HPDE6-E6E7 (cell line): ENCODE results near the gene CERS2.

ENCODE experiments used
- DNase-seq: peaks from one replicate; pipeline ENCODE4 v3.0.0; 2011; ENCODE audit warnings: missing footprints; ENCODE audit errors: extremely low spot score

The CERS2 gene

GRCh38 chr1:150997949-150998348 is 23.3 kb upstream of the CERS2 start:
- DNase-seq = no peak

GRCh38 chr1:150997126-150997872 is 22.7 kb upstream of the CERS2 start:
- no peak for DNase-seq

DNA sequence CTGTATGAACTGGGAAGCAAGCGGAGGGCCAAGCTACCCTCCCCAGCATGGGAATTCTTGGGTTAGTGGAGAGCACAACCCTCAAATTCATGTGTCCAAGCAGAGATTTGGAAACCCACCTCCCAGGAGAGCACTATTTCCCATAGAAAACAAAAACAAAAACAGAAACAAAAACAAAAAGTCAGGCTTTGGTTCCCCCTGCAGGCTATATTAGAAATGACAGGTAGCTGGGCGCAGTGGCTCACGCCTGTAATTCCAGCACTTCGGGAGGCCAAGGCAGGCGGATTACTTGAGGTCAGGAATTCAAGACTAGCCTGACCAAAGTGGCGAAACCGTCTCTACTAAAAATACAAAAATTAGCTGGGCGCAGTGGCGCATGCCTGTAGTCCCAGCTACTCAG is 21.3 kb upstream of the CERS2 start:
- no peak for DNase-seq

GRCh38 chr1:150995460-150995859 is 20.8 kb upstream of the CERS2 start:
- DNase-seq = no peak

GRCh38 chr1:150994248-150994647 is 19.6 kb upstream of the CERS2 start:
- no peak for DNase-seq

DNA sequence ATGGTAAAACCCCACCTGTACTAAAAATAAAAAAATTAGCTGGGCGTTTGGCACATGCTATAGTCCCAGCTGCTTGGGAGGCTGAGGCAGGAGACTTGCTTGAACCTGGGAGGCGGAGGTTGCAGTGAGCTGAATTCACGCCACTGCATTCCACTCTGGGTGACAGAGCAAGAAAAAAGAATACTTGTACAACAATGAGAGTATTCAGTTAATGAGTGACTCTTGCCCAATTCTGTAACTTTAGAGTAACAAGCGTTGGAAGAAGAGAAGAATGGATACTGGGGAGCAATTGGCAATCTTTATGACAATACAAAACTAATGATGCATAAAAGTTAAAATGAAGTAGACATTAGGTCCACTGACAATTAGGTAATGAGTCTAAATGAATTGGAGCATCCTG is 18.0 kb upstream of the CERS2 start:
- DNase-seq = no peak

DNA sequence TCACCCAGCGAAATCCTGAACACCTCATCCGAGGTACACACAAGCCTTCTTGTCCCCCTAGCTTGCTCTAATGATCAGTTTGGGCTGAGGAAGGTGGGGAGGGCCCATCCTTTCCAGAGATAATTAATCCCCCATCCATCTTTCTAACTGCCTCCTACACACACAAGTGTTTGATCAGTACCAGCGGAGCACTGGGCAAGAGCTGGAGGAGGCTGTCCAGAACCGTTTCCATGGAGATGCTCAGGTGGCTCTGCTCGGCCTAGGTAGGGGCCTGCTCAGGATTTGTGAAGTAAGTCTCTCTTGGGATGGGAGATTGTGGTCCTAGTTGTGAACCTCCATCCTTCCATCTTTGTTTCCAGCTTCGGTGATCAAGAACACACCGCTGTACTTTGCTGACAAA is 13.3 kb upstream of the CERS2 start:
- no peak for DNase-seq

- DNase-seq = no peak
Observed at GRCh38 chr1:150985179-150985825, 10.7 kb upstream of the CERS2 start.

GRCh38 chr1:150981805-150982712 is 7.4 kb upstream of the CERS2 start, which contains the start of gene ANXA9:
Gene ANXA9, plus strand, starts transcription at chr1:150982292. Its CDS starts 814 bp downstream, at chr1:150983106.
- no peak for DNase-seq

- peak; percentile 65 for DNase-seq
Observed at GRCh38 chr1:150981177-150981804, 6.7 kb upstream of the CERS2 start.

- DNase-seq = peak; percentile 81
Observed at GRCh38 chr1:150979092-150980056, 4.7 kb upstream of the CERS2 start.

DNA sequence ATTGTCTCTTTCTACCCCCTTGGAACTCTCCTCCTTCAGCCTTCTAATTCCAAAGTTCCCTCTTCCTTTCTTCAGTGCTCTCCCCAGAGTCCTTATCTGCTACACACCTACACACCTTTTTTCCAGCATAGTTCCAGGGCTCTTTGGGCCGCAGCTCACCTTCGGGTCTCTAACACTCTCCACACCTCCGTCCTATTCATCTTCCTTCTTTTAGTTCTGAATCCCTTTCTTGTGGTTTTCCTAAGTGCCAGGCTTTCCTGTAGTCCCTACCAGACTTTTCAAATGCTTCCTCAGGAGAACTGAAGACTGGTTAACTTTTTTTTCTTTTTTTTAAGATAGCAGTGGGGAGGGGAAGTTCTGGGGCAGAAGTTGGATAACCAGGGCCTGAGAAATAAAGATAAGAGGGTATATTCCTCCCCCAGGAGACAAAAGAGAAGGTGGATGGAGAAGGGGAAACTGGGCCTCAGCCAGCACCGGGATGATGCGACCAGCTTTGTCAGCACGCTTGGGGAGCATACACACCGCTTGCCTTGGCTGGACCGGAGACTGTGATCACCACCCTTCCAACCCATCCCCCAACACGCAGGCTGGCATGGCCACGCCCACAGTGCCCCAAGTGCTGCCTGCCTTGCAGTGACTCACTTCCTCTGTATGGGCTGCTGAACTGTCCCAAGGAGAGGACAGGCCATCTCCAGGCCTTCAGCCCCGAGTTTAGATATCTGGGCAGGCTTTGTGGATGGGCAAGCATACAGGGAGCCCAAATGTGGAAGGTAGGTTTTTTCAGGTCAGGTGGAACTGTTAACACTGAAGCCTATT is 2.5 kb upstream of the CERS2 start:
- DNase-seq = peak; percentile 71

DNA sequence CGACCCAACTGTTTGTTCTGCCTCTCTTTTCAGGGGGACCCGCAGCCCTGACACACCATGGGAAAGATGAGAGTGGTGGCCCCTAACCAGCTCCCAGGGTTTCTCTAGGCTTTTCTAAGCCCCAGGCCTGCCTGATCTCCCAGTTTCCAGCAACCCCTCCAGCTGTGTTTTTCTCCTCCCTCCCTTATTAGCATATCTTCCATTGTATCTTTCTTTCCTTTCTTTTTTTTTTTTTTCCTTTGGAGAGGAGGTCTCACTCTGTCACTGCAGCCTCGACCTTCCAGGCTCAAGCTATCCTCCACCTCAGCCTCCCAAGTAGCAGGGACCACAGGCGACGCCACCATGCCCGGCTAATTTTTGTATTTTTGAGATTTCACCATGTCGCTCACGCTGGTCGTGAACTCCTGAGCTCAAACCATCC is 1.8 kb upstream of the CERS2 start:
- DNase-seq = no peak

- peak; percentile 38 for DNase-seq
Observed at GRCh38 chr1:150973836-150974579, 627 bp downstream of the CERS2 start.

- DNase-seq = no peak
Observed at GRCh38 chr1:150973258-150973835, 1.3 kb downstream of the CERS2 start.

- DNase-seq = no peak
Observed at GRCh38 chr1:150972417-150972940, 2.2 kb downstream of the CERS2 start.

- DNase-seq = no peak
Observed at GRCh38 chr1:150971583-150972416, 2.8 kb downstream of the CERS2 start.
